Lower leg skin (tissue), 3 donors: ENCODE measurements around the gene DNAJC17.

Experiments
- POLR2A ChIP-seq, 2 donors: fragments of 450-650 bp; IDR thresholded peaks; one replicate each; pipeline ENCODE4 v1.6.1; 2016 to 2017; ENCODE audit warnings: antibody characterized with exemption in 2 of 2, mild to moderate bottlenecking in 1 of 2, moderate library complexity in 1 of 2
- TF ChIP-seq, protein P1 (sequence below), 3 donors: fragments of 450-650 bp; IDR thresholded peaks; one replicate each; pipeline ENCODE4 v1.5.1; 2016; ENCODE audit warnings: antibody characterized with exemption in 3 of 3, mild to moderate bottlenecking in 3 of 3, moderate library complexity in 2 of 3

DNA sequence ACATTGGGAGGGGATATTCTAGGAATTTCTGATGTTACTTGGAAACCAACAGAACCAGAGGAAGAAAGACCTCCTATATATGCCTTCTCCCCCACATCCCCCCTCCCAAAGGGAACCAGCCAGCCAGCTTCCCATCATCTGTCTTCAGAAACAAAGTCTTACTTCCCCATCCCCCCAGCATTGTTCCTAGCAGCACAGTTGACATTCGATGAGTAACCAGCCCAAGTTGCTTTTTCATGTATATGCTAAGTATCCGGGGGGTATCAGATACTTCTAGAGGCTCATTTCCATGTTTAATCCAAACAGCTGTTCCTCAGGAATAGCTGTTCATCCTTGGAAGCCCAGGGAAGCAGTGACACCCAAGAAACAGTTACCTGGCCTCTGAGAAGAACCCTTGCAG, 68.2 kb downstream of the DNAJC17 start:
- no peak for TF ChIP-seq POLR2A (IDR thresholded peaks at IDR 0.05)
- TF ChIP-seq, protein P1, sequence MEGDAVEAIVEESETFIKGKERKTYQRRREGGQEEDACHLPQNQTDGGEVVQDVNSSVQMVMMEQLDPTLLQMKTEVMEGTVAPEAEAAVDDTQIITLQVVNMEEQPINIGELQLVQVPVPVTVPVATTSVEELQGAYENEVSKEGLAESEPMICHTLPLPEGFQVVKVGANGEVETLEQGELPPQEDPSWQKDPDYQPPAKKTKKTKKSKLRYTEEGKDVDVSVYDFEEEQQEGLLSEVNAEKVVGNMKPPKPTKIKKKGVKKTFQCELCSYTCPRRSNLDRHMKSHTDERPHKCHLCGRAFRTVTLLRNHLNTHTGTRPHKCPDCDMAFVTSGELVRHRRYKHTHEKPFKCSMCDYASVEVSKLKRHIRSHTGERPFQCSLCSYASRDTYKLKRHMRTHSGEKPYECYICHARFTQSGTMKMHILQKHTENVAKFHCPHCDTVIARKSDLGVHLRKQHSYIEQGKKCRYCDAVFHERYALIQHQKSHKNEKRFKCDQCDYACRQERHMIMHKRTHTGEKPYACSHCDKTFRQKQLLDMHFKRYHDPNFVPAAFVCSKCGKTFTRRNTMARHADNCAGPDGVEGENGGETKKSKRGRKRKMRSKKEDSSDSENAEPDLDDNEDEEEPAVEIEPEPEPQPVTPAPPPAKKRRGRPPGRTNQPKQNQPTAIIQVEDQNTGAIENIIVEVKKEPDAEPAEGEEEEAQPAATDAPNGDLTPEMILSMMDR (IDR thresholded peaks at IDR 0.05): no peak
